A549 (cell line): Measurements from ENCODE around the gene TMSB4X. TPM values are rescaled to one million over a fixed set of nuclear protein-coding genes. Genes with fewer than 3 reads are reported as not detected.

ENCODE experiments used
- ATAC-seq, 2 experiments: fragments of 200-7000 bp in 1 of 2; fragments of >200 bp in 1 of 2; cut with Nextera tagmentation in 1 of 2; cut with Tn5 transposase in 1 of 2; 3 replicates each; pipeline versions ENCODE4 v1.8.0 to v1.9.1; 2018 to 2020; ENCODE audit warnings: mild to moderate bottlenecking in 1 of 2, moderate library complexity in 1 of 2
- CTCF ChIA-PET: fragments of 300-600 bp; sonication (Branson Sonifier 250); formaldehyde crosslinking; extraction: SDS; loops from one replicate; lab custom pipeline; 2021; ENCODE audit warnings: antibody characterized with exemption, inconsistent platforms; lab: Yijun Ruan, JAX
- POLR2A ChIA-PET: fragments of 350-600 bp; formaldehyde crosslinking; extraction: SDS; loops from one replicate; lab custom pipeline; 2021; ENCODE audit warnings: antibody characterized with exemption, inconsistent platforms; lab: Yijun Ruan, JAX
- DNase-seq, 2 experiments: peaks; one replicate each; pipeline versions ENCODE4 v3.0.0 to v3.0.0-alpha.2; 2011 to 2016; ENCODE audit warnings: low read depth in 1 of 2, low spot score in 1 of 2
- FAIRE-seq: peaks from 2 replicates; lab custom pipeline; 2011; peaks lifted over from hg19 to GRCh38; lab: Jason Lieb, UNC
- H3K27ac ChIP-seq, 2 experiments: fragments of >200 bp; sonication (Bioruptor Twin); formaldehyde crosslinking; 3 replicates each; pipeline ENCODE4 v1.5.1; 2016 to 2017
- H3K4me1 ChIP-seq: fragments of >200 bp; sonication (Bioruptor Twin); formaldehyde crosslinking; 3 replicates; pipeline ENCODE4 v1.6.1; 2016
- H3K4me2 ChIP-seq: fragments of >200 bp; sonication (Bioruptor Twin); formaldehyde crosslinking; 3 replicates; pipeline ENCODE4 v1.6.1; 2016
- H3K4me3 ChIP-seq: fragments of >200 bp; sonication (Bioruptor Twin); formaldehyde crosslinking; 3 replicates; pipeline ENCODE4 v1.5.1; 2016
- H3K9me3 ChIP-seq: fragments of >200 bp; sonication (Bioruptor Twin); formaldehyde crosslinking; 3 replicates; pipeline ENCODE4 v1.6.1; 2016
- CHD4 ChIP-seq: fragments of 200-600 bp; sonication (generic); IDR thresholded peaks from 2 replicates; pipeline ENCODE4 v1.6.1; 2016; ENCODE audit warnings: antibody characterized with exemption, mild to moderate bottlenecking, borderline replicate concordance
- EHF ChIP-seq: fragments of 250-450 bp; sonication (Bioruptor Pico); IDR thresholded peaks from 2 replicates; pipeline ENCODE4 v1.5.0; 2020; ENCODE audit warnings: mild to moderate bottlenecking
- ELK1 ChIP-seq: fragments of 150-350 bp; IDR thresholded peaks from 2 replicates; pipeline ENCODE4 v1.6.1; 2014; ENCODE audit warnings: low read depth, mild to moderate bottlenecking, low read length
- ESRRA ChIP-seq: fragments of 150-350 bp; IDR thresholded peaks from 2 replicates; pipeline ENCODE4 v1.6.1; 2014; ENCODE audit warnings: mild to moderate bottlenecking, low read length, borderline replicate concordance
- FOSL2 ChIP-seq, 2 experiments: fragments of 450-650 bp in 1 of 2; fragments of >200 bp in 1 of 2; sonication (Bioruptor Twin) in 1 of 2; formaldehyde crosslinking; IDR thresholded peaks; 2 replicates each; pipeline versions ENCODE4 v1.5.0 to v1.6.1; 2016 to 2020; ENCODE audit warnings: mild to moderate bottlenecking in 1 of 2, moderate library complexity in 1 of 2
- GATA3 ChIP-seq: IDR thresholded peaks from 2 replicates; pipeline ENCODE4 v1.6.1; 2012; ENCODE audit warnings: borderline replicate concordance
- JUNB ChIP-seq: fragments of >200 bp; sonication (Bioruptor Twin); formaldehyde crosslinking; IDR thresholded peaks from 2 replicates; pipeline ENCODE4 v1.6.1; 2016
- MAX ChIP-seq: IDR thresholded peaks from 2 replicates; pipeline ENCODE4 v1.6.1; 2012
- NFE2L2 ChIP-seq: fragments of 150-350 bp; conservative IDR thresholded peaks from 2 replicates; pipeline ENCODE4 v1.6.1; 2014; ENCODE audit warnings: low read length
- PBX3 ChIP-seq: IDR thresholded peaks from 2 replicates; pipeline ENCODE4 v1.6.1; 2012
- RARB ChIP-seq: fragments of 250-450 bp; sonication (Bioruptor Pico); IDR thresholded peaks from 2 replicates; pipeline ENCODE4 v1.8.0; 2021; ENCODE audit warnings: mild to moderate bottlenecking, moderate library complexity
- SMC3 ChIP-seq: fragments of >200 bp; sonication (Bioruptor Twin); formaldehyde crosslinking; IDR thresholded peaks from 3 replicates; pipeline ENCODE4 v1.6.1; 2018; ENCODE audit warnings: inconsistent platforms
- SREBF2 ChIP-seq: fragments of 450-650 bp; IDR thresholded peaks from 2 replicates; pipeline ENCODE4 v1.6.1; 2014; ENCODE audit warnings: mild to moderate bottlenecking, moderate library complexity
- TP53 ChIP-seq: fragments of 250-450 bp; sonication (Bioruptor Pico); IDR thresholded peaks from 2 replicates; pipeline ENCODE4 v1.5.0; 2021; ENCODE audit warnings: mild to moderate bottlenecking, moderate library complexity
- WGBS: methylation state at CpG from one replicate; pipeline ENCODE4 v1.1.6; 2017; ENCODE audit errors: missing lambda C conversion rate; 5-methylcytosine and 5-hydroxymethylcytosine counted together
- polyA plus RNA-seq, 4 experiments: library from polyadenylated mRNA; depleted of rRNA in 3 of 4; stranded (reverse); fragments of >200 nt; fragmentation: RNase III in 1 of 4; extraction: RNeasy Plus Mini Kit Qiagen cat#74134 plus additional on column Dnase treatment in 1 of 4; gene quantifications; 2 replicates in 3 of 4; 3 replicates in 1 of 4; pipeline ENCODE4 v1.2.3, GENCODE V29; 2011 to 2017
- TF ChIP-seq, protein P1 (sequence below): fragments of 250-450 bp; sonication (Bioruptor Pico); IDR thresholded peaks from 2 replicates; pipeline ENCODE4 v1.5.0; 2021; ENCODE audit warnings: mild to moderate bottlenecking, moderate library complexity, borderline replicate concordance

The TMSB4X gene
- polyA plus RNA-seq, 2 of the 4 experiments (the other 2 are of a cell fraction) = 3,130 to 7,447 TPM

GRCh38 chrX:12984603-12985319, 9.9 kb downstream of the TMSB4X start:
- peak overlapping the region; percentile 86 to 97 for H3K27ac ChIP-seq
- peak; percentile 44; the same call in 1 of the 2 replicates for TF ChIP-seq GATA3
- no peak for TF ChIP-seq EHF
- TF ChIP-seq ELK1 = no peak
- 0 out of 3 replicates have a peak, but pooled peaks have one; percentile 21 for TF ChIP-seq SMC3
- peak; percentile 24; the same call in 1 of the 2 replicates for TF ChIP-seq MAX
- no peak for TF ChIP-seq RARB
- no peak for TF ChIP-seq CHD4
- peak; percentile 70 for TF ChIP-seq JUNB
- TF ChIP-seq FOSL2 (IDR thresholded peaks at IDR 0.05) = 0 out of 2 replicates have a peak, but pooled peaks have one; percentile 12
- TF ChIP-seq FOSL2 (CRISPR knock-in tag; IDR thresholded peaks at IDR 0.05) = peak; percentile 49; the same call in 1 of the 2 replicates
- TF ChIP-seq NFE2L2 = no peak
- TF ChIP-seq, protein P1, sequence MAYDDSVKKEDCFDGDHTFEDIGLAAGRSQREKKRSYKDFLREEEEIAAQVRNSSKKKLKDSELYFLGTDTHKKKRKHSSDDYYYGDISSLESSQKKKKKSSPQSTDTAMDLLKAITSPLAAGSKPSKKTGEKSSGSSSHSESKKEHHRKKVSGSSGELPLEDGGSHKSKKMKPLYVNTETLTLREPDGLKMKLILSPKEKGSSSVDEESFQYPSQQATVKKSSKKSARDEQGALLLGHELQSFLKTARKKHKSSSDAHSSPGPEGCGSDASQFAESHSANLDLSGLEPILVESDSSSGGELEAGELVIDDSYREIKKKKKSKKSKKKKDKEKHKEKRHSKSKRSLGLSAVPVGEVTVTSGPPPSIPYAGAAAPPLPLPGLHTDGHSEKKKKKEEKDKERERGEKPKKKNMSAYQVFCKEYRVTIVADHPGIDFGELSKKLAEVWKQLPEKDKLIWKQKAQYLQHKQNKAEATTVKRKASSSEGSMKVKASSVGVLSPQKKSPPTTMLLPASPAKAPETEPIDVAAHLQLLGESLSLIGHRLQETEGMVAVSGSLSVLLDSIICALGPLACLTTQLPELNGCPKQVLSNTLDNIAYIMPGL (CRISPR knock-in tag) = no peak
- 0 out of 2 replicates have a peak, but pooled peaks have one; percentile 52 for TF ChIP-seq PBX3
- no peak for TF ChIP-seq TP53 (CRISPR knock-in tag)
- no peak for TF ChIP-seq ESRRA
- TF ChIP-seq SREBF2 = no peak
- 2% methylated on average over 5 of the region's 5 CpGs for WGBS
- ChIA-PET POLR2A (interaction anchor here (1.2 kb wide), 1 partner anchor 10 kb away, joined by 5 read pairs; the partner anchor contains the start of gene TMSB4X), CTCF (interaction anchor here (0.7 to 1.9 kb wide), 5 partner anchors 13 to 504 kb away, joined by 3 to 9 read pairs (median 3); no protein-coding TSS in a partner anchor)
- peaks cover 48% of the 10 kb centered on the region for H3K4me1 ChIP-seq
- peak overlapping the region; percentile 69 for H3K4me2 ChIP-seq
- no peak overlapping the region for H3K4me3 ChIP-seq
- peak; percentile 43 to 76 for DNase-seq
- FAIRE-seq = peak; percentile 89
- peaks cover 5% of the 10 kb centered on the region; the same call in 1 of the 3 replicates for H3K9me3 ChIP-seq
- peak; percentile 61 to 74; a peak in 5 of 6 replicates for ATAC-seq

DNA sequence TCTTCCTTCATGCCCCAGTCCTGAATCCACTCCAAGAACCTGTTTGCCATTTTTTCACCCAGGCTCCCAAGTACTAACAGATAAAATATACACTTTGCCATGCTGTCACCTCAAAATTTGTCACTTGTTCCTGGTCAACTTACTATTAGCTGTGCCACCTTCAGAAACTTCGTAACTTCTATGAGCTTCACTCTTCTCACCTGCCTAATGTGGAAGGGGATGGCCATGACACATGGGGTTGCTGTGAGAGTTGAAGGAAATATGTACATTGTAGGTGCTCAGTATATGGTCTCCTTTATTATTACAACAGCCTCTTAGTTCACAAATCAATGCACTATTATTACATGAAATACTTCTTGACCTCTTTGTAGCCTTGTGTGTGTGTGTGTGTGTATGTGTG, 10.4 kb downstream of the TMSB4X start:
- Histone ChIP-seq H3K9me3 (peaks cover 5% of the 10 kb centered on the region; the same call in 1 of the 3 replicates), H3K4me1 (peaks cover 48% of the 10 kb centered on the region), H3K27ac (peak overlapping the region; percentile 86 to 97), H3K4me2 (peak overlapping the region; percentile 69), H3K4me3 (no peak overlapping the region)
- TF ChIP-seq MAX (0 out of 2 replicates have a peak, but pooled peaks have one; percentile 20), PBX3 (no peak)
- DNase-seq (no peak), FAIRE-seq (peak; percentile 43), ATAC-seq (no peak)
- 83% methylated on average over 1 of the region's 1 CpG for WGBS
- ChIA-PET POLR2A (interaction anchor here (1.2 kb wide), 1 partner anchor 11 kb away, joined by 5 read pairs; the partner anchor contains the start of gene TMSB4X), CTCF (interaction anchor here (0.6 to 1.9 kb wide), 5 partner anchors 12 to 503 kb away, joined by 3 to 9 read pairs (median 3); no protein-coding TSS in a partner anchor)
